NOMO-1 (cell line): ENCODE results near the gene KDM6B.

ENCODE experiments used
- DNase-seq, 2 experiments: peaks; one replicate each; lab custom pipeline; 2025; ENCODE audit not compliant: unreplicated experiment in 2 of 2; lab: John Stamatoyannopoulos, UW

KDM6B gene

DNA sequence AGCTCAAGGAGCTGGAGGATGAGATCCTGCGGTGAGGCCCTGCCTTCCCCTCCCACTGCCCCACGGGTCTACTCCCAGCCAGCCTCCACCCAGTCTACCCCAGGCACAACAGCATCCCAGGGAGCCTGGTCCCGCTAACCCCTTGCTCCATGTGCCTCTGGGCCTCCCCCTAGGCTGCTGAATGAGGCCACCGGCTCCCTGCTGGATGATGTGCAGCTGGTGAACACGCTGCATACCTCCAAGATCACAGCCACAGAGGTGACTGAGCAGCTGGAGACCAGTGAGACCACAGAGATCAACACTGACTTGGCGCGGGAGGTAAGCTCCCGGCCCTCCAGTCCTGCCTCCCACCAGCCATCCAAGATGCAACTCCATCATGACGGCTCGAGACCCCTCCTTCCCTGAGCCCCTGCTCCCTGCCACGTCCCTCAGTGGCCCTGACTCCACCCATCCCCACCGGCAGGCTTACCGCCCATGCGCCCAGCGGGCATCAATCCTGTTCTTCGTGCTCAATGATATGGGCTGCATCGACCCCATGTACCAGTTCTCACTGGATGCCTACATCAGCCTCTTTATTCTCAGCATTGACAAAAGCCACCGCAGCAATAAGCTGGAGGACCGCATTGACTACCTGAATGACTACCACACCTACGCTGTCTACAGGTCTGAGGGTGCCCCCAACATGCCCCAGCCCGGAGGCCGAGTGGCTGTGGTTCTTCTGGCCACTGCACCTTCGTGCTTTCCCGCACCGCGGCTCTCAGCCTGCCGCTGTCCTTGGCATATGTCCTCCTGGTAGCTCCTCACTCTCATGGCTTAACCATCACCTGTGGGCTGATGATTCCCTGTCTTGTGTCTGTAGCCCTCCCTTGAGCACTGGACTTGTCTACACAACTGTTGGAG lies 15.0 kb upstream of the KDM6B start:
- DNase-seq: no peak

DNA sequence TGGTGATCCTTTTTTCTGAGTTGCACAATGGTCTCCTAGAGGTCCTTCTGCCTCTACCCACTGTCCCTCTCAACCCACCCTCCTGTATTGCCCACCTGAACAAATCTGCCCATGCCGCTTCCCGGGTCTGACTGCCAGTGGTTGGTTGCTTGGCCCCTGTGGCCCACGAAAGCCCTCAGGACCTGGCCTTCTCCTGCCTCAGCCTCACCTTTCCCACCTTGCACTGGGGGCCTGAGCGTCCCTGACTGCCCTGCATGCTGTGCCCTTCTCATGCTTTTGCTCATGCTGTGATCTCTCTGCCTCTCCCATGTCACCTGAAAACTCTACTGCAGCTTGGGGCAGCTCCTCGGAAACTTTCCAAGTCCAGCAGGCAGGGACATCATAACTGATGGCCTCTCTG lies 13.8 kb upstream of the KDM6B start:
- no peak for DNase-seq

DNA sequence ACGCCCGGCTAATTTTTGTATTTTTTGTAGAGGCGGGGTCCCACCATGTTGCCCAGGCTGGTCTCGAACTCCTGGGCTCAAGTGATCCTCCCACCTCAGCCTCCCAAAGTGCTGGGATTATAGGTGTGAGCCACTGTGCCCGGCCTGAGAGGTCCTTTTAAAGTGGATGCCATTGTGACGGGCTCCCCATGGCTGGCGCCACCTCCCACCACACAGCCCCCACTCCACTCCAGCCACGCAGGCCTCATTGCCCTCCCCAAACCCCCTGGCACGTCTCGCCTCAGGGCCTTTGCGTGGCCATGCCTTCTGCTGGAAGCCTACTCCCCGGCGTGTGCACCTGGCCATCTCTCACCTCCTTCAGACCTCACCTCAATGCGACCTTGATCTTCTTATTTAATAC lies 11.9 kb upstream of the KDM6B start:
- DNase-seq: no peak

DNA sequence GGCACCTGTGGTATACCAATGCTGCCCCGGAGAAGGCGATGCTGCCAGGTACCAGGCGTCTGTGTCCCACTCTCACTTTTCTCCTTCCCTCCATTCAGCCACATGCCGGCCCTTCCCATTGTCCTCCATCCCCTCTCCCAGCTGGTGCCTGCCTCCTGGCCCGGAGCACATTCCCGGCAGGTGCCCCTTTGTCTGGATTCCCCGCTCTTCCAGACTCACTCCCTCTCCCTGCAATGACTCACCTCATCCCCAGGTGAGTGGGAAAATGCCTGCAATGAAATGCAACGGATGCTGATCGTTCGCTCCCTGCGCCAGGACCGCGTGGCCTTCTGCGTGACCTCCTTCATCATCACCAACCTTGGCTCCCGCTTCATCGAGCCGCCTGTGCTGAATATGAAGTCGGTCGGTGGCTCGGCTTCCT lies 10.4 kb upstream of the KDM6B start:
- DNase-seq: no peak

DNA sequence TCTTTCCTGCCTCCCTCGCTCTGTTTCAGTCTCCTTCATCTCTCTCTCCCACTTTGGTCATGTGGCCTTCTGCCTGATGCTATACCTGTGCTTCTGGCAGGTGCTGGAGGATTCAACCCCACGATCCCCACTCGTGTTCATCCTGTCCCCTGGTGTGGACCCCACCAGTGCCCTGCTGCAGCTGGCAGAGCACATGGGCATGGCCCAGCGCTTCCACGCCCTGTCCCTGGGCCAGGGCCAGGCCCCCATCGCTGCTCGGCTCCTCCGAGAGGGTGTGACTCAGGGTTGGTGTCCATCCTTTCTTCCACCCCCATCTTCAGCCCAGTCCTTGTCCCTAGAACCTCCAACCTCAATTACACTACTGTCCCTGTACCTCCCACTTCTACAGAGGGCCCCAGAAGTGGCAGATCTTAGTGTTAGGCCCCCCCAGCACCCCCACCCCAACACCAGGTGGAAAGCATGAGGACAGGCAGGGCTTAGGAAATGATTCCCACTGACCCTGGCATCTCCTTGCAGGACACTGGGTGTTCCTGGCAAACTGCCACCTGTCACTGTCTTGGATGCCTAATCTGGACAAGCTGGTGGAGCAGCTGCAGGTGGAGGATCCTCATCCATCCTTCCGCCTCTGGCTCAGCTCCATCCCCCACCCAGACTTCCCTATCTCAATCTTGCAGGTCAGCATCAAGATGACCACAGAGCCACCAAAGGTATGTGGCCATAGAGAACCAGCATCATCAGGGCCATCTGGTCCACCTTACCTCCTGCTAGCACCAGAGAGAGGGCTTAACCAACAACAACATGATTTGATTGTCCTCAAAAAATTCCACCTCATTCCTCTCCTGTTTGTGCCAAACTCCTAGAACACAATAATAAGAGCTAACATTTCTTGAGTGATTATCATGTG lies 9.7 kb upstream of the KDM6B start:
- no peak for DNase-seq

DNA sequence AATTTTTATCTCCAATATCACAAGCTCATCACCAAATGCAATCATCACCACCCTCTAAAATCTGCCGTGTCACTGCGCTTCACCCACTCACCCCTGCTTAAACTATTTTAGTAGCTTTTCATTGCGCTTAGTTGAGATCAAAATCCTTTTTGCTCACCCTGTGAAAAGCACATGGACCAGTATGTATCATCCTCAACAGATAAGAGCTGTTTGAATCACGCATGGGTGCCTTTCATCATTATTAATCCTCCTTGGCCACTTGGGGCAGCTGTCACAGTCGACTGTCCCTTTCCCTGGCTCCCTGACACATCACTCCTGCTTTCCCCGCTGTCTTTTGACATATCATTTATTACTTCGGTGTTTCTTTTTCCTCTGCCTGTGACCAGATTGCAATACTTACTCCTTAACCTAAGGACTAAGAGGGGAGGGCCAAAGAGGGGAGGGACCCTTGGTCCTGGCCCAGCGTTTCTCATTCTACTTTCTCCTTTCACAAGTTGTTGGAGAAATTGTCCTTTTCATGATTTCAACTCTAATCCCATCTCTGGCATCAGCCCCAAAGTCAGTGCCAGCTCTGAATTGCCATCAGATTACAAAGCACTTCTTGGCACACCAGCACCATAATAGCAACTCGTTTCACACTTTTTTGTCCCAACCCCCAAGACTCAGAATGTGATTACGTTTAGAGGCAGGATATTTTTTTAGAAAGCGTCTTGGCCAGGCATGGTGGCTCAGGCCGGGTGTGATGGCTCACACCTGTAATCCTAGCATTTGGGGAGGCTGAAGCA lies 8.6 kb upstream of the KDM6B start:
- DNase-seq: peak in 1 of 2 experiments; percentile 18

DNA sequence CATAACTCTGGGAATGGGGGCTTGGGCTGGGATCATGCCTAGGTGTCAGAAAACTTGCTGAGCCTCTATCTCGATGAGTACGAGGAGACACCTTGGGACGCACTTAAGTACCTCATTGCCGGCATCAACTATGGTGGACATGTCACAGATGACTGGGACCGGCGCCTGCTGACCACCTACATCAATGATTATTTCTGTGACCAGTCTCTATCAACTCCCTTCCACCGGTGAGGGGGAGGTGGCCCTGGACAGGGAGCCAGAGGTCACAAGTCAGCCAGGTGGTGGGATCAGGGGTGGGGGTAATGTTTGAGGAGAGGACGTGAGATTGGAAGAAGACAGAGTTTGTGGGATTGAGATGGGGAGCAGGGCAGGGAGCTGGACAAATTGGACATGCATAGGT lies 3.4 kb upstream of the KDM6B start:
- no peak for DNase-seq

DNA sequence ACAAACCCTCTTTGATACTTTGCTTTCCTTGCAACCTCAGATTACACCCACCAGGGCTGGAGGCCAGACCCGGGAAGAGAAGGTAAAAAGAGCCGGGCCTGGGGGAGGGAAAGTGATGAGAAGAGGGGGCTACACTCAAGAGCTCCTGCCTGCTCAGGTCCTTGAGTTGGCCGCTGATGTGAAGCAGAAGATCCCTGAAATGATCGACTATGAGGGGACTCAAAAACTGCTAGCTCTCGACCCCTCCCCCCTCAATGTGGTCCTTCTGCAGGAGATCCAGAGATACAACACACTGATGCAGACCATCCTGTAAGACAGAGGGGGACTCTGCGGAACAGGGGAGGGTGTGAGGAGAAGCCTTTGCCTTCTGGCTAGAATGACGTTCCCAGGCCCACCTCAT lies 2.8 kb upstream of the KDM6B start:
- DNase-seq: no peak

DNA sequence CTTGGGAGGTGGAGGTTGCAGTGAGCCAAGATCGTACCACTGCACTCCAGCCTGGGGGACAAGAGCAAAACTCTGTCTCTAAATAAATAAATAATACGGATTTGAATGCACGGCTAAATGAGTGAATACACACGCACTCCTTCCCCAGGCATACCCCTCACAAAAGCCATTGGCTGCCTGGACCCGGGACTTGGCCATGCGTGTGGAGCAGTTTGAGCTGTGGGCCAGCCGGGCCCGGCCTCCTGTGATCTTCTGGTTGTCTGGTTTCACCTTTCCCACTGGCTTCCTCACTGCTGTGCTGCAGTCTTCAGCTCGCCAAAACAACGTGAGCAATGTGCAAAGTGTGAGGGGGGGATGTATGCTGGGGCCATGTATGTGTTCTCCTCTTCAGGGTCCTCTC lies 1.6 kb upstream of the KDM6B start:
- no peak for DNase-seq

DNA sequence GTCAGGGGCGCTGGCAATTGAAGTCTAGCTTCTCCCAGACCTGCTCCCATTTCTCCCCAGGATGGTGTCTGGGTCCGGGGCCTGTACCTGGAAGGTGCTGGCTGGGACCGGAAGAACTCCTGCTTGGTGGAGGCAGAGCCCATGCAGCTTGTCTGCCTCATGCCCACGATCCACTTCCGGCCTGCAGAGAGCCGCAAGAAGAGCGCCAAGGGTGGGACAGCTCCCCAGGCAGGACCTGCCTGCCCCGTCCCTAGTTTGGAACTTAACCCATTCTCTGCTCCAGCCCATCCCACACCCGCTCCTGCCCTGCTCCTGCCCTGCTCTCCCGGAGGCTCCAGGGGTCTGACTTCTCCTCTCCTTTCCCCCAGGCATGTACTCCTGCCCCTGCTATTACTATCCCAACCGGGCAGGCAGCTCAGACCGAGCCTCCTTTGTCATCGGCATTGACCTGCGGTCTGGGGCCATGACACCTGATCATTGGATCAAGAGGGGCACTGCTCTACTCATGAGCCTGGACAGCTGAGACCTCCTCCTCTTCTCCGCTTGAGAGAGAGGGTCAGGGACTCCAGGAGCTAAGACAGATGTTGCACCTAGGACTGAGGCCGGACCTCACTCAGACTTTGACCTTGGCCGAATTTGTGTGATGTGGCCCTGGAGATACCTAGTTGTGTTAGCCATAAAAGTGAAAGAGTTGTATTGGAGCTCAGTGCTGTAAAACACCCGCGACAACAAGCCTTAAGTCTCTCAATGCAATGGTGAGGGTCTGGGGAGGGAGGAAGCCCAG lies 814 bp upstream of the KDM6B start:
- DNase-seq: no peak

DNA sequence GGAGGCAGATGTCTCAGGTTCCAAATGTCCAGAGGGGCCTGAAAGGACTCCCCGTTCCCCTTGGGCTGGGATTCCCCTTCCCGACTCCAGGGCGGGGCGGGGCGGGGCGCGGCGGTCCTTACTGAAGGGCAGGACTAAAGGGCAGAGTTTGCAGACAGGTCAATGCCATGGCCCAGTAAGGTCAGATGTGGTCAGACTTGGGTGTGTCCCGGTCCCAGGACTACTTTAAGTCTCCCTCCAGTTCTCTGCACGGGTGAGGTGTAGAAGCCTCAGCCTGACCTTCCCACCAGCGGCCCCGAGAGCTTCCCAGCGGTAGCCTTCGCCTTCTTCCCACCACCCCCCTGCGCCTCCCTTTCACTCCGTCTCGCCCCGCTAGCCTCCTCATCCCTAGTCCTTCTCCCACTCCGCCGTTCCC lies 532 bp downstream of the KDM6B start:
- no peak for DNase-seq

DNA sequence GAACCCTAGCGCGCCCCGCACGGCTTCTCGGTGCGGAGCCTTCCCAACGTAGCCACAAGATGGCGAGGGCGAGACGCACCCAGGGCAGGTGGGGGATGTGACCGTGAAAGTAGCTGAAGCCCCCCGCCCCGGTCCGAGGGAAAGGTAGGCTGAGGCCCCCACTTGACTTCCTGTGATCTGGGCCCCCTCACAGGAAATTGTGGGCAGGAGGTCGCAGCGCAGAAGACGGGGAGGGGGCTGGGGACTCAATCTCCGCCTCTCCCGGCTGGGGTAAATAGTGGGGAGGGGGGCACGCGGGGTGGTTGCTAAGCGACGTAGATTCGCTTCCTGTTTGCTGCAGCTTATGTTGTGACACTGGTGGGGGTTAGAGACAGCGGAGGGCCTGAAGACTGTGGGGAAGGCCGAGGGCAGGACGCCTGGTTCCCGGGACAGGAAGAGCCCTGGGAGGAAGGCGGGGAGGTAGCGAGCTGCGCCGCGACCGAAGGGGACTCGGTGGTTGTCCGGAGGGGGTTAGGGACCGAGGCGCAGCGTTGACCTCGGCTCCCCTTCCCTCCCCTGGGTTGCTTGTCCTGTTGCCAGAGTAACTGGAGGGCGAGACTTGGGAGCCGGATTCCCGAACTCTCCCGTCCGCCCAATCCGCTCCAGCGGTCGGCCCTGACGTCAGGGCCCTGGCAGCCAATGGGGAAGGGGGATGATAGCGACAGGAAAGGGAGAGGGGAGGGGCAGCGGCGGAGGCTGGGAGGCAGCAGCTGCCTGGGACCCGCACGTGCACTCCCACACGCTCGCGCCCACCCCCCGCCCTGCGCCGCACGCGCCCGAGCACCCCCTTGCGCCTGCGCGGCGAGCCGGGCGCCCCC lies 1.2 kb downstream of the KDM6B start:
- peak; percentile 89 to 93 for DNase-seq

DNA sequence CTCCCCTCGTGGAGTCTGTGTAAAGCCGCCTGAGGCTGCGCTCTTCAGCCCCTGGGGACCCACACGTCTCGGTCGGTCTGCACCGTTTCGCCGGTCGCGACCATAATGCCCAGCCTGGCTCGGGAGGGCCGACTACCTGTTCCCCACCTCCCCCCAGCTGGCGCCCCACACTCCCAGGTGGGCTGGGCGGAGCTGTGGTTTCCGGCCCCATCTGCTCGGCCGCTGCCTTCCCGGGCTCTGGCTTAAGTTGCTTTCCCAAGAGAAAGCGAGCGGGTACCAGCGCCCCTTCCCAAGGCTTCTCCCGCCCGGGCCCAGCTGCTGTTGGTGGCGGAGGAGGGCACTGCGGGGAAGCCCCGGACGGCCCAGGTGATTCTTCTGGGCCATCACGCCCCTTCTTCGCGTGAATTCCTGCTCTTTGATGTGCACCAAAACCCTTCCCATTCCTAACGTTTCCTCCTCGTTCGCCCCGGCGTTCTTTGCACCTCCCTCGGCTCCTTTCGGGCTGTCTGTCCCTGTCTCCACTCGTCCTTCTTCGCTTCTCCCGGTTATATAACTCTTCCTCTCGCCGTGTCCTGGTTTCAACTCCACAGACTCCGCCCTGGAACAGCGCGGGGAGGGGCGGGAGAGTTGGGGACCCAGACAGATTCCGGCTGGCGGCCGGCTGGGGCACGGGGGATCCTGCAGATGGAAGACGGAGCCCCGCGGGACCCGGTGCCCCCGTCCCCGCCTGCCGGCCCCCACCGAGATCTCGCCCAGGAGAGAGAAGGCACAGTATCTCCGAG lies 2.0 kb downstream of the KDM6B start:
- no peak for DNase-seq

DNA sequence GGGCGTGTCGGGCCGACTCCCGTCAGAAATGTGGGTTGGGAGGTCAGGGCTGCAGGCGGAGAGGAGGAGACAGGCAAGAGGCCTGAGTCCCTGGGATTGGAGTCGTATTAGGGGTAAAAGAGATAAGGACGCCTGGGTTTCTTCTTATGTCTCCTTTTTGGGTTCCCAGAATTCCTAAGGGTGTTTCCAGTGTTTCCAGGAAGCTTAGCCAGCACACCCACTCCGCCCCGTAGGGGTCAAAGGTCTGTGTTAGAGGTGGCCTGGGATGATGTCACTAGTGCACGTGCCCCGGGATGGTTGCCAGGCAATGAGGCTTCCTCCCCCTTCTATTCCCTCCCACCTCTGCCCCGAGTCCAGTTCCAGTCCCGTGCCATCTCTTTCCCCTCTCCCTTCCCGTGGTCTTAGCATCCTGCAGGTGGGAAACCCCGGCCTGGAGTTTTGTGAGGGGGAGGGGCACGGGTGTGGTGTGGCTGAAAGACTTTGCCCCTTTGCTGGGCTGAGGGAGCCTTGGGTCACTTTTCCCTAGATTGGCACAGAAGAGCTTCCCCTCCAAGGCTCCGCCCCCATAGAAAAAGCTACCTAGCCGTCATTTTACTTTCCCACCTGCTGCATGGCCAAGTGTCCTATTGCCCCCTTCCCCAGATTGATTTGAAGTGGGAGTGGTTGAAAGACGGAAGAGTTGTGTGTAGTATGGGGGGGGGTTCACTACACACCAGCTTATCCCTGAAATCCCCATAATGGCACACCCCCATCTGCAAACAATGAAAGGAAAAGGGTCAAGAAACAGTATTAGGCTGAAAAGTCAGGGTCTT lies 2.8 kb downstream of the KDM6B start:
- DNase-seq: peak; percentile 72 to 89

DNA sequence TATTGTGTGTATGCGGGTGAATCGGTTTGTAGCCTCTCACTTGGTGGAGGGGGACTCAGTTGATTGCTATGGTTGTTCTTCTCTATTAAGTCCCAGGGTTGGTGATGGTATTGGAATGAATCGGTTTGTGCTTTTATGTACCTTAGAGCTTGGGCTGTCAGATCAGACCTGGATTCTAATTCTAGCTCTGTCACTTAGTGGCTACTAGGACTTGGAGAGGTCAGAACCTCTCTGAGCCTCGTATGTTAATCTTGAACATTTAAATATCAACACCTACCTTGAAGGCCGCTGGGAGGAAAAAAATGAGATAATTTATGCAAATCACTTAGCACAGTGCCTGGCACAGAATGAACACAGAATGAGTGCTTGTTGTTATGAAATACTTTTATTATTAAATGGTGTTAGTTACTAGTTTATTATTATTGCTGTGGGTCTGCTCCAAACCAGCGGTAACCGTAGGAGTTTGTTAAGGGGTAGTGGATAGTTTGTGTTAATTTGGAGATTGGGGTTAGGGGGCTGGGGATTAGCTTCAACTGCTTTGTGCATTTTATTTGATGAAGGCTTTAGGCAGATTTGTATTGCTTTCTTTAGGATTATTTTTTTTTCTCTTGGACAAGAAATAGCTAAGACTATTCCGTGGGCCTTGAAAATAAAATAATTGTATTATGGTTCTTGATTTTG lies 3.5 kb downstream of the KDM6B start:
- peak in 1 of 2 experiments; percentile 16 for DNase-seq

DNA sequence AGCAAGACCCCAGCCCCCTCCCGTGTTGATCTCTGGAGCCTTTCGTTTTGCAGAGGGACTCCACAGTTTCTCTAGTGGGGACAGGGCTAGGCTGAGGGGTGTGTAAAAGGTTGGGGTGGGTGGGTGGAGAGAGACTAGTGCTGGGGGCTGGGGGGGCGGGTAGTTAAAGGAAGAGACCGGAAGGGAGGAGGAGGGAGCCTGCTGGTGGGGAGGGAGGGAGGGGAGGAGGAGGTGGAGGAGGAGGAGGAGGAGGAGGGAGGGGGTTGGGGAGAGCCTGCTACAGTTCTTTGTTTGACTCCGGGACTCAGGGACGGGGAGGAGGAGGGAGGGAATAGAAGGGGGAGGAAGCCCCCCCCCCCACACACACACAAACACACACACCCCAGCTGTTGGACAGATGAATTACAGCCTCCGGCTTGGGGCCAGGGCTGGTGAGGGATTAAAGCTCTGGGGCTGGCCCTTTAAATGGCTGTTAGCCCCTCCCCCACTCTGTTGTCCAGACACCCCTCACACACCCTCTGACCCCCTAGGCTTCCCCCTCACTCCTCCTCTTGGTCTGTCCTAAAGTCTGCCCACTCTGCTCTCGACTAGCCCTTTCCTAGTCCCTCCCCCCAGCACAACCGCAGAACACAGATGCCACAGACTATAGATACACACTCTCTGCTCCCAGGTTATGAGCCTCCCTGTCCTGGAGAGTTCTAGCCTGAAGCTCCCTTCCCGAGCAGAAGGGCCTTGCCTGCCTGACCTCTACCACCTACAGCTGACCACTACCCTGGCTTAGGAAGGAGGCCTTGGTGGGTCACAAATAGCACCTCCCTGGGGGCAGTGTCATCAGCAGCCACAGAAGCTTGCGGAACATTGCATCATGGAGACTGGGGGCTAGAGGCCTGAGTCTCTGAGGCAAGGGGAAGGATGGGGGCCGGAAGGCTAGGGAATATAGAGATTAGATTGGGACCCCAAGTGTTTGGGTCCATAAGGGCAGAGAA lies 4.4 kb downstream of the KDM6B start:
- DNase-seq: peak; percentile 77 to 78
